ENCODE data around the gene FBXO5. TPM values are rescaled to one million over a fixed set of nuclear protein-coding genes. Genes with fewer than 3 reads are reported as not detected.

Gene FBXO5
- total RNA-seq, 1 experiment from 2014 or later, result 87.5 TPM

Other genes starting within 250 kb of the FBXO5 start
- gene VIP, start 232.2 kb downstream of the FBXO5 start, total RNA-seq (2014; rRNA removed; shearing (Covaris generic)), result 0.06 and 0.26 TPM in 2 replicates
- 30.0 and 38.1 TPM in 2 replicates for gene MTRF1L, start 19.7 kb upstream of the FBXO5 start, total RNA-seq (2014; rRNA removed; shearing (Covaris generic))
- gene RGS17, start 148.2 kb upstream of the FBXO5 start, total RNA-seq (2014; rRNA removed; shearing (Covaris generic)), result 0.37 and 1.3 TPM in 2 replicates

Data from SJSA1 (cell line).